Common myeloid progenitor, CD34-positive (primary cell): ENCODE results near the gene ANKRD44.

ENCODE experiments used
- CTCF ChIA-PET: fragments of 350-600 bp; sonication (Branson Sonifier 250); formaldehyde crosslinking; loops from one replicate; lab custom pipeline; 2021; ENCODE audit warnings: antibody characterized with exemption; lab: Charles Lee
- POLR2A ChIA-PET: fragments of 350-600 bp; sonication (Branson Sonifier 250); formaldehyde crosslinking; loops from one replicate; lab custom pipeline; 2021; ENCODE audit warnings: antibody characterized with exemption; lab: Charles Lee
- DNase-seq, 3 donors: peaks; one replicate each; pipeline versions ENCODE4 v3.0.0 to v3.0.0-alpha.2; 2013
- H3K27ac ChIP-seq, 2 experiments: 1 replicate in 1 of 2; 2 replicates in 1 of 2; pipeline ENCODE4 v1.7.0; 2013; ENCODE audit warnings: inconsistent platforms in 2 of 2, low read length in 2 of 2, mild to moderate bottlenecking in 2 of 2, low read depth in 1 of 2, moderate library complexity in 1 of 2; ENCODE audit not compliant: severe bottlenecking in 2 of 2, insufficient read depth in 1 of 2, poor library complexity in 1 of 2
- H3K27me3 ChIP-seq, 5 experiments: replicated peaks in 2 of 5; 1 replicate in 3 of 5; 2 replicates in 2 of 5; pipeline versions ENCODE4 v1.6.1 to v1.7.0; 2013; ENCODE audit warnings: low read length in 4 of 5, mild to moderate bottlenecking in 2 of 5, moderate library complexity in 2 of 5, inconsistent platforms in 1 of 5; ENCODE audit not compliant: insufficient read depth in 5 of 5, control insufficient read depth in 4 of 5
- H3K36me3 ChIP-seq, 4 experiments: 1 replicate in 2 of 4; 2 replicates in 2 of 4; pipeline versions ENCODE4 v1.6.1 to v1.7.0; 2013; ENCODE audit warnings: low read length in 3 of 4, control low read depth in 1 of 4, mild to moderate bottlenecking in 1 of 4; ENCODE audit not compliant: control insufficient read depth in 4 of 4, insufficient read depth in 4 of 4
- H3K4me1 ChIP-seq, 4 experiments: 1 replicate in 3 of 4; 2 replicates in 1 of 4; pipeline versions ENCODE4 v1.6.1 to v1.7.1; 2013; ENCODE audit warnings: low read length in 3 of 4, mild to moderate bottlenecking in 3 of 4, control low read depth in 1 of 4, inconsistent platforms in 1 of 4, moderate library complexity in 1 of 4; ENCODE audit not compliant: control insufficient read depth in 4 of 4, insufficient read depth in 4 of 4; ENCODE audit errors: control extremely low read depth in 1 of 4
- H3K4me3 ChIP-seq, 7 experiments: 1 replicate in 4 of 7; 2 replicates in 3 of 7; pipeline versions ENCODE4 v1.5.1 to v1.7.0; 2013; ENCODE audit warnings: mild to moderate bottlenecking in 7 of 7, low read length in 6 of 7, moderate library complexity in 6 of 7, inconsistent platforms in 2 of 7, low read depth in 2 of 7, control low read depth in 1 of 7; ENCODE audit not compliant: insufficient read depth in 4 of 7, control insufficient read depth in 1 of 7; ENCODE audit errors: extremely low read depth in 1 of 7
- H3K9me3 ChIP-seq, 5 experiments: 1 replicate in 4 of 5; 2 replicates in 1 of 5; pipeline versions ENCODE4 v1.6.1 to v1.7.1; 2013; ENCODE audit warnings: low read length in 4 of 5, mild to moderate bottlenecking in 2 of 5, inconsistent platforms in 1 of 5, low read depth in 1 of 5, moderate library complexity in 1 of 5; ENCODE audit not compliant: control insufficient read depth in 4 of 5, insufficient read depth in 2 of 5; ENCODE audit errors: control extremely low read depth in 1 of 5
- WGBS: methylation state at CpG from one replicate; pipeline ENCODE4 v1.1.5; 2013; ENCODE audit not compliant: insufficient coverage; 5-methylcytosine and 5-hydroxymethylcytosine counted together

Gene ANKRD44

DNA sequence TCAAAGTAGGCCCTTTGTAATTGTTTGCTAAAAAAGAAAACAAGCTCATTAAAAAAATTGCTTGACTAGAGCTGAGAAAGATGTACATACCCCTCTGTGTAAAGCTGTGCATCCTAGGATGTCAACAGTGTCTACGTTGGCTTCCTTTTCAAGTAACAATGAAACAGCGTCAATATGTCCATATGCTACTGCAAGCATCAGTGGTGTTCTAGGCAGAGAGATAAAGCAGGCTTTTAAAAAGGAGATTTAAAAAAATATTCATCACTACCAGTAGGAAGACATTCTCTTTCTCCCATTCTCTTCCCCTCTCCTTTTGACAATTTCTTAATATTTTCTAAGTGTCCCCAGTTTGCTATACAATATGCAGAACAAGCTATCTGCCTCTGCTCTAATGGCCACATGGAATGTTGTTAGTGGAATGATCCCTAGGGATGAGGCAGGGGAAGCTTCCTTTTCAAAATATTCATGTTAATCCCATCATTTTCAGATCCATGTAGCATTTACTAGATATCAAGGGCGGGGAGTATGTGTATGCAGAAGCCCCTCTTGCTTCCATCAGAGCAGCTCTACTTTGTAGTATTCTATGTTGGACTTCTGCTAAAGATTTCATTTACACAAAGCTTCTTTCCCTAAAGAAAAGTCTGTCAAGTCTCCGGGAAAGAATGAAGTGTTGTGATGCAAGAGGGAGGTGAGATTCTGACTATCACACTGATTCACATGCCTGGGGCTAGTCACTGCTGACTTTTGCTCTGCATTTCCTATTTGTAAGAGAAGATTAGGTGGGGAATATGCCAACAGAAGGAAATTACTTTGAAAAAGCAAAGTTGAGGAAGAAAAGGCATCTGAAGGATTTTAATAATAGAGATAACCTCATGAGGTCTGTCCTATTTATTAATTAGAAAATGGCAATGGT, 302.6 kb downstream of the ANKRD44 start:
- WGBS = 100% methylated on average over 2 of the region's 4 CpGs
- H3K4me3 ChIP-seq = no peak overlapping the region
- H3K4me1 ChIP-seq = peaks cover 5 to 18% (median 12%) of the 10 kb centered on the region in 4 experiments
- H3K27ac ChIP-seq = no peak overlapping the region
- H3K36me3 ChIP-seq = peaks cover 6 to 21% (median 18%) of the 10 kb centered on the region in 4 experiments
- DNase-seq = no peak
- H3K9me3 ChIP-seq = no peaks in the 10 kb centered on the region
- ChIA-PET POLR2A (no interaction called here), CTCF (interaction anchor here (0.8 kb wide), 2 partner anchors 27 to 161 kb away, joined by 3 to 4 read pairs; no protein-coding TSS in a partner anchor)
- H3K27me3 ChIP-seq = no peaks in the 10 kb centered on the region

DNA sequence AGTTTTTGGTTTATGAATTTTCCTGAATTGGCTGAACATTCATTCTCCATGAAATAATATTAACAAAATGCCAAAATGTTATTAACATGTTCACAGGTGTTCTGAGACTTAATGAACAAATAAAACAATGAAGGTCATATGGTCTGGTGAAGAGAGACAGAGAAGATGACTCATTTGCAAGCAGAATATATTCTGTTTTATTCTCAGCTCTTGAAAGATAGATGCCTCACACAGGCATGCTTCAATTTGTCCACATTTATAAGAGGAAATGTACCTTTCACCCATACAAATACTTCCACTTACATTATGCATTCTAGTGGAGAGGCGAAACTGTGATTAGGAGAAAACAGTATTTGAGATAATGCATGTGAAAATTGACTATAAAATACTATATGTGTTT, 308.7 kb downstream of the ANKRD44 start:
- no CpG with 5 or more reads among the region's 1 CpG for WGBS
- H3K27ac ChIP-seq = no peak overlapping the region
- H3K4me1 ChIP-seq = no peaks in the 10 kb centered on the region
- no peak for DNase-seq
- no peaks in the 10 kb centered on the region for H3K9me3 ChIP-seq
- H3K27me3 ChIP-seq = no peaks in the 10 kb centered on the region
- H3K36me3 ChIP-seq = peaks cover 12 to 31% (median 24%) of the 10 kb centered on the region in 4 experiments
- ChIA-PET POLR2A (no interaction called here), CTCF (no interaction called here)
- no peak overlapping the region for H3K4me3 ChIP-seq

DNA sequence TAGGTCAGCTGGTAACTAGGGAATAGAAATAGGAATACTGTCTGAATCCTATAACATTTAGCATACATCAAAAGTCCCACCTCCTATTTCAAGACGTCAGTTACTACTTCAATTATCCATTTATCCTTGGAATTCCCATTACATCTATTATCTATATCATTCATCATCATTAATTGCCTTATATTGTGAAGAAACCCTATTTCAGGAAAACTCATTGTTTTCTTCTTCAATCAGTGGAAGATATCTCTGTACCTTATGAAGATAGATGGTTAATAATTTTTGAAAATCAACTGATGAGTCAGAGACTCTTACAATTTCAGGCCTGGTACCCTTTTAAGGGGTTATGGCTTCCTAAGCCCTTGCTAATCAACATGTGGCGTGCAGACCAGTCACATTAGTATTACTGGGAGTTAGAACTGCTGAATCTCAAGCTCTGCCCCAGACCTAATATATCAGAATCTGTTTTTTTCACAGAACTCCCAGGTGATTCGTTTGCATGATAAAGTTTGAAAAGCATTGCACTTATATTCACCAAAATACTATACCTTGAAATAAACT, 314.7 kb downstream of the ANKRD44 start:
- no peak for DNase-seq
- Histone ChIP-seq H3K4me3 (no peak overlapping the region), H3K27me3 (no peaks in the 10 kb centered on the region), H3K9me3 (no peaks in the 10 kb centered on the region), H3K27ac (no peak overlapping the region), H3K4me1 (no peaks in the 10 kb centered on the region), H3K36me3 (peaks cover 11 to 42% (median 23%) of the 10 kb centered on the region in 4 experiments)
- CTCF ChIA-PET = no interaction called here
- 94% methylated on average over 2 of the region's 3 CpGs for WGBS
- POLR2A ChIA-PET = no interaction called here

DNA sequence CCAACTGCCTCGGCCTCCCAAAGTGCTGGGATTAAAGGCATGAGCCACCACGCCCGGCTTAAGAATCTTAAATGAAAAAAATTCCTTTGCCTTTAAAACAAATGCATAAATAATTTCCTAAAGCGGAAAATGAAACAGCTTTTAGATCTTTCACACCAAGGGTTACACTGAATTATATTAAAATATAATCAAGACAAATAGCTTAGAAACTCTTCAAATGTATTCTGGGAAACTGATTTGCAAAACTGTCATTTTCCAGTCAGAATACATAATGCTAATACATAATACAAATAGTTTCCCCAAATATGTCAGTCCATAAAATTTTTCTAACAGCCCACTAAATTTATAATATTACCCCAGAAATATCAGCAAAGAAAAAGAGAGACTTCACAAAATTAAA, 315.8 kb downstream of the ANKRD44 start:
- Histone ChIP-seq H3K4me1 (no peaks in the 10 kb centered on the region), H3K9me3 (no peaks in the 10 kb centered on the region), H3K27ac (no peak overlapping the region), H3K4me3 (no peak overlapping the region), H3K36me3 (peaks cover 12 to 39% (median 24%) of the 10 kb centered on the region in 4 experiments), H3K27me3 (no peaks in the 10 kb centered on the region)
- ChIA-PET CTCF (interaction anchor here (1.5 kb wide), 1 partner anchor 17 kb away, joined by 4 read pairs; no protein-coding TSS in a partner anchor), POLR2A (no interaction called here)
- DNase-seq = no peak
- WGBS = 100% methylated on average over 3 of the region's 4 CpGs

DNA sequence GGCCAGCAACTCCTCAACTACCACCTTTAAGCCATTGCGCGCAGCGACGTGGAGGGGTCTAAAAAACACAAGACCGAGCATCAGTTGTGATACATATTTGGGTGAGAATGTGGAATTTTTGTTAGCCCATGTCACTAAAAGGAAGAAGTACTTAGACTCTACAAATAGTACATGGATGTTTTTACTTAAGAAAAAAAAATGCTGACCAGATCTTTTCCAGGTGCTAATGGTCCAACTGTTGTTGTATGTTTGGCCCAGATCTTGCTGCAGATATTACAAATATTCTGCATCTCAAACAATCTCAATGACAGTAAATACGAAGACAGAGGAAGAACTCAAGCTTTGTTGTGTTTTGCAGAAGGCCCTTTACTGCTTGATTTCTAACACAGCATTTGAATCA, 317.0 kb downstream of the ANKRD44 start:
- no peaks in the 10 kb centered on the region for H3K27me3 ChIP-seq
- no peak overlapping the region for H3K4me3 ChIP-seq
- H3K36me3 ChIP-seq = peaks cover 9 to 34% (median 20%) of the 10 kb centered on the region in 4 experiments
- ChIA-PET CTCF (no interaction called here), POLR2A (no interaction called here)
- DNase-seq = no peak
- 100% methylated on average over 1 of the region's 6 CpGs for WGBS
- no peak overlapping the region for H3K27ac ChIP-seq
- H3K9me3 ChIP-seq = no peaks in the 10 kb centered on the region
- H3K4me1 ChIP-seq = peaks cover 0 to 3% (median 2%) of the 10 kb centered on the region in 4 experiments

DNA sequence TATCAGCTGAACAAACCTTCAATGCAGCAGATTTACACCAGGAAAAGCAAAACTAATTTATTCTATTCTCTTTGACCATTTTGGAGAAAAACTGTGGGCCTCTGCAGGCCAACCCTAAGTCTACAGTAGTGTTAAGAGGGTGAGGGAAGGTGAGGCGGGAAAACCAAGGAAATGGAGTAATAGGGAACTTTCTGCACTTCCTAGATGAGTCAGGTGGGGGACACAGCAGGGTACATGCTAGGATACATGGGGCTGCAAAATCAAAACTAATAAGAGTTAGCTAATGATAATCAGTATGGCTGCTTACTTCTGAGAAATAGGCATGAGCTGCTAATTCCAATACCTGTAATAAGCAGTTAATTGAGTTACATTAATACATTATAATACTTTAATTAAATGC, 318.1 kb downstream of the ANKRD44 start:
- no peak for DNase-seq
- POLR2A ChIA-PET = no interaction called here
- Histone ChIP-seq H3K36me3 (peaks cover 6 to 25% (median 17%) of the 10 kb centered on the region in 4 experiments), H3K4me3 (no peak overlapping the region), H3K4me1 (peaks cover 5 to 14% (median 10%) of the 10 kb centered on the region in 4 experiments), H3K27ac (no peak overlapping the region), H3K27me3 (no peaks in the 10 kb centered on the region), H3K9me3 (no peaks in the 10 kb centered on the region)
- CTCF ChIA-PET = no interaction called here
- 100% methylated on average over 1 of the region's 1 CpG for WGBS
